Left lobe of liver (tissue), 2 donors: ENCODE results near the gene SLC10A6. TPM values are rescaled to one million over a fixed set of nuclear protein-coding genes. Genes with fewer than 3 reads are reported as not detected.

Experiments used
- ATAC-seq: fragments of 200-7000 bp; cut with Tn5 transposase; one replicate; pipeline ENCODE4 v1.9.1; 2020; ENCODE audit warnings: mild to moderate bottlenecking, moderate library complexity
- DNase-seq: peaks from one replicate; pipeline ENCODE4 v3.0.0-alpha.2; 2020; ENCODE audit warnings: low spot score
- total RNA-seq: library from RNA; stranded (reverse); gene quantifications from one replicate; pipeline ENCODE4 v1.2.1, GENCODE V29; 2021
- donor health status: DM: no; HTN: no; CAD: no; lungs with moderate emphysema.
- donor health status: DM: no; HTN: yes; CAD: no.

SLC10A6 gene
- total RNA-seq, 1 donor from 2014 or later = 0.20 TPM

DNA sequence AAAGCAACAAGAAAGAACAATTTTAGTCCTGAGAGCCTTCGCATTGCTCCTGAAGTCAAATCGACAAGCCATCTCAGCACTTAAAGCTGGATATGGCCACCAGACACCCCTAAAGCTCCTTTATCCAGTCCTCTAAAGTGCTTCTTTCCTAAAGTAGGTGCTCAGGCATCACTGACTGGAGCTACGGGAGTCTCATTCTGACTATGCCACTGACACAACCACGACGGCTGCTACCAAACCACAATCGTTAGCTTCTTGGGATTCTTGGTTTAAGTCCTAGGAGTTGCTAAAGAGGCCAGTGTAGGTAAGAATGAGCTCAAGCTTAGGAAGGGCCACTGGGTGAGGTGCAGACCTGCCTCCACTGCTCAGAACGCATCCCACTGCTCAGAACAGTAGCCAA is 1.0 kb downstream of the SLC10A6 start:
- ATAC-seq (no peak), DNase-seq (no peak)

DNA sequence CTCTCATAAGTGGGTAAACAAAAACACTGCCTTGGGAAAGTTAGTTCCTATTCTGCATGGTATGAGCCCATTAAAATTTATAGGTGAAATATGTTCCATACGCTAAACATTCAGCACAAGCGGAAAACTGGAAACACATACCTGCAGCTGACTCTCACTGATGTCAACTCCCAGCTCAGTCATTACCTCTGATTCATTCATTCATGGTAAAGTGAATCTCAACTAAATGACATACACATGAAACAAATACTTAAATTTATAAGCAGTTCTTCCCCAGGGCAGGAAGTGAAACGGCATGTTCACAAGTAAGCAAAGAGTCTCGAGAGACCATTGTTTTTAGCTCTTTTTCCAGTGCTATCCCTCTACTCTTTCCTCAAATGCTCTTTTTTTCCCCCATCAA is 1.6 kb downstream of the SLC10A6 start:
- ATAC-seq (no peak), DNase-seq (no peak)

DNA sequence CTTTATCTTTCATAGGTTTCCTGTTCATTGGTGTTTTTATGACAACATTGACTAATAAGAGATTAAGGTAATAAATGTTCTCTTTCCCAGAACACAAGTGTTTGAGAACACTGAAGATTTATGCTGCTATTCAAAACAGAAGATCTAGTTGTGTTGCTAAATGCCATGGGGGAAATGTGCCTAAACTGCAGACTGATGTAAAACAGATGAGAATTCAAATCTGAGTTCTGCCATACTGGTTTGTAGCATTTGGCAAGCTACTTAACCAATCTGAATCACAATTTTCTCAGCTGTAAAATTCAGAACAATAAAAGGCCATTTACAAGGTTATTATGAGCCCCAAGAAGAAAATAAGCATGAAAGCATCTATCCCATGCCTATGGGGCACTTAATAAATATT is 2.3 kb downstream of the SLC10A6 start:
- ATAC-seq = no peak
- DNase-seq = no peak

- ATAC-seq = peak; percentile 47
- DNase-seq = no peak
Measured at GRCh38 chr4:86845593-86845992, 3.6 kb downstream of the SLC10A6 start.

GRCh38 chr4:86841309-86841708 is 7.9 kb downstream of the SLC10A6 start:
- DNase-seq (no peak), ATAC-seq (no peak)

GRCh38 chr4:86840858-86841257 is 8.3 kb downstream of the SLC10A6 start:
- DNase-seq = no peak
- ATAC-seq = no peak

DNA sequence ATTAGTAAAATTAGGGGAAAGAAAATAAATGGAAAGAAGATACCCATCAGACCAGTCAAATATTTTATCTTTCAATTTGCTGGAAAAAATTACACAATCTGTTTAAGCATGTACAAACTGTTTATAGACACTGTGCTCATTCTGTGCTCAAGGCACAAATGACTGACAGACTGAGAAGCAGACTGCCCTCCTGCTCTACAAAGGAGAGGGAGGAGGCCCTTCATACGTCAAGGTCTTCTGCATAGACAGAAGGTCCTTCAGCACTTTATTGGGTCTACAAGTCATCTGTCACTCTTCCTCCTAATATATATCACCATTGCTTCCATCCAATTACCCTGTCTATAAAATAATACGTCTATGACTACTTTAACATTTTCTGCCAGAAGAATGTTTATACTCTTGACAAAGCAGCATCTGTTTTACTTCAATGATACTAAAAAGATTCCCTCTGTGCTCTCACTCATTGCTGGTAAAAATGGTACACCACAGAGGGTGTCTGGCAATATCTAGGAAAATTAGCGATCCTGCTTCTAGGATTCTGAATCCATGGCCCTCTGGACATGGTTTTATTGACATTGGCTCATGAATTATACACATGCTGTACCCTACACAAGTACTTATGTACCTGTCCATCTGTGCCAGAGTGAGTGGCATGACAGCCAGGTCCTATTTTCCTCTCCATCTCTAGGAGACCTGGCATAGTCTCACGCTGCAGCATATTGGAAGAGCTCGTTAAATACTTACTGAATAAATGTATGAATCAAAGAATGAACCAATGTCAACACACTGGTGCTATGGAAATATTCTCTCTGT is 11.3 kb downstream of the SLC10A6 start:
- DNase-seq = no peak
- no peak for ATAC-seq

GRCh38 chr4:86835677-86836076 is 13.5 kb downstream of the SLC10A6 start:
- ATAC-seq (no peak), DNase-seq (no peak)

DNA sequence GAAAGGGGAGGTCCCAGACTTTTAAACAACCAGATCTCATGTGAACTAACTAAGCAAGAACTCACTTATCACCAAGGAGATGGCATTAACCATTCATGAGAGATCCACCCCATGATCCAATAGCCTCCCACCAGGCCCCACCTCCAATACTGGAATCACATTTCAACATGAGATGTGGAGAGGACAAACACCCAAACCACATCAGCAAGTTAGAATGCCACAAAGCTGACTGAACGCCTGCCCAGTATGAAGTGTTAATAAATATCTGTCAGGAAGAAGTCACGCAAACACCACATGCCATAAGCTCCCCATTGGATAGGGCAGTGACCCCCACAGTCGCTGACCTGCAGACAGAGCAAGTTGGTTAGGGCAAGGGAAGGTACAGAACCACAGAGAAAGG is 14.3 kb downstream of the SLC10A6 start:
- ATAC-seq (no peak), DNase-seq (no peak)

GRCh38 chr4:86833615-86834014 is 15.6 kb downstream of the SLC10A6 start:
- DNase-seq (no peak), ATAC-seq (no peak)

- ATAC-seq = no peak
- DNase-seq = no peak
Measured at GRCh38 chr4:86831262-86832130, 17.7 kb downstream of the SLC10A6 start.

- DNase-seq (no peak), ATAC-seq (no peak)
Measured at GRCh38 chr4:86825511-86825910, 23.7 kb downstream of the SLC10A6 start.

GRCh38 chr4:86822136-86822535 is 27.0 kb downstream of the SLC10A6 start:
- ATAC-seq (no peak), DNase-seq (no peak)

- ATAC-seq (no peak), DNase-seq (no peak)
Measured at GRCh38 chr4:86821151-86821550, 28.0 kb downstream of the SLC10A6 start.

DNA sequence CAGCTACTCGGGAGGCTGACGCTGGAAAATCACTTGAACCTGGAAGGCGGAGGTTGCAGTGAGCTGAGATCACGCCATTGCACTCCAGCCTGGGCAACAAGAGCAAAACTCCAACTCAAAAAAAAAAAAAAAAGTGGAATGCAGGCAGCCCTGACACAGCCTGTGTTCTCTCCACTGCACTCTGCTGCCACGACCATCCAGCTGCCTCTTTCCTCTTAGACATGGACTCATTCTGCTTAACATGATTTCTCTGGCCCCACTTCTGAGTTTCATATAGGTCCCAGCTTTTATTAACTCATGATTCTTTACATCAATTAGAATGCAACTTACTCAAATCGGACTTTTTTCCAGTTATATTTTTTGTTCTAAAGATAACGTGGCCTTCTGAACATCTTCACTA is 29.6 kb downstream of the SLC10A6 start:
- no peak for DNase-seq
- ATAC-seq = no peak

DNA sequence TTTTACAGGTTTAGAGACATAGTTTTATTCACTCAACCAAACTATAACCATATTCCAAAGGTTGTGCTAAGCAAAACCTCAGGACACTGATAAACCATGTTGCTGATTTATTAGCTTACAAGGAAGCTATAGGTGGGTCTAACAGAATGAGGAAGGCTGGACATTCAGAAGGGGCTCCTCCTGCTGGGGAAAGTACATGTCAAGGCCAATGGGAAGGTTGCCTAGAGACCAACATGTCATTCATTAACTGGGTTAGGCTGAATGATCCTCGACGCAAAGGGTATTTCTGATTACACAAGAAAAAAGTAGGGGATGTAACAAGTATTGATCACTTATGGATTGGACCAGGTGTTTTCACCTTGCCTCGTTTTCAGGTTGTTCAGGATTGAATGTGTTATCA is 30.3 kb downstream of the SLC10A6 start:
- DNase-seq (no peak), ATAC-seq (no peak)

DNA sequence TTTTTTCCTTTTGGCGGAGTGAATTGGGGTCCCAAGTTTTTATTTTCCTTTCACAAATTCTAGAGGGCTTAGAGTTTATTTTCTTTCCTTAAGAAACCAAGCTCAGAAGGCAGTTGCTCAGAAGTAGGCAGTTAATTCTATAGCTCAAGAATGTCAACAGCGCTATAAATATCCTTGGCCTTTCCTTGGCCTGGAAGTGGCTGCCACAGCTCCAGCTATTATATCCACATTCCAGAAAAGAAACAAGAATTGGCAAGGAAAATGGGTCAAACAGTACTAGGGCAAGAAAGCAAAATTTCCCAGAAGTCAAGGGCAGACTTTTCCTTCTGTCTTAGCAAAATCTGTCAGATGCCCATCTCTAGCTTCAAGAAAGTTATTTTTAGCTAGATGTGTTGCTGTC is 31.0 kb downstream of the SLC10A6 start:
- no peak for DNase-seq
- no peak for ATAC-seq

DNA sequence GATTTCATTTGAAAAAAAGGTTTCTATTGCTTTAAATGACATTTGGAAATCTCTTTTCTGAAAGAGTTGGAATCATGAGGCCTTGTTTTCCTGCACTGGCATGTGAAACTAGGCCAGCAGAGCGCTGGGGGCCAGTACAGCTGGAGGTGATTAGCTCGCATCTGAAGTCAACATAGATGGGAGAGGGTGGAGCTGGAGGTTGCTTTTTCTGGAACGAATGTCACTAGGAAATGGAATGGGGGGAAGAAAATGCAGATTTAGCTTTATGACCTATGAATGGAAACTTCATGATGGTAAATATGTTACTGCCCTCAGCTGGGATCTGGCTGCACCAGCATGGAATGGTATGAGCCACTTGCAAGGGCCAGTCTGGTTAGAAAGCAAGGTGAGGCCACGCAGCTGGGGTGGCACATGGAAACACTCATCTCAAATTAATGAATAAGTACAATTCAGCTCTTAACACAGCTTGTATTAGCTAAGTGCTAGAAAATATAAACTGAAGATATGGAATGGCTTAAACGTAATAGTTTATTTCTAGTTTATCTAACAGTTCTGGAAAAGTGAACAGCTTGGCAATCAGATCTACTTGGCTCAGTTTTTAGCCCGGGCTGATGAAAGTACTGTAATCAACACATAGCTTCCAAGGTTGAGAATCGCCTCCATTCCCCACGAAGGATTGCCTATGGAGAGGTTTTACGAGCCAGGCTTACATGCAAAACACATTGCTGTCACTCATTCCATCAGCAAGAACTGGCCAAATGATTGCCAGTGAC is 32.5 kb downstream of the SLC10A6 start:
- ATAC-seq (no peak), DNase-seq (no peak)

DNA sequence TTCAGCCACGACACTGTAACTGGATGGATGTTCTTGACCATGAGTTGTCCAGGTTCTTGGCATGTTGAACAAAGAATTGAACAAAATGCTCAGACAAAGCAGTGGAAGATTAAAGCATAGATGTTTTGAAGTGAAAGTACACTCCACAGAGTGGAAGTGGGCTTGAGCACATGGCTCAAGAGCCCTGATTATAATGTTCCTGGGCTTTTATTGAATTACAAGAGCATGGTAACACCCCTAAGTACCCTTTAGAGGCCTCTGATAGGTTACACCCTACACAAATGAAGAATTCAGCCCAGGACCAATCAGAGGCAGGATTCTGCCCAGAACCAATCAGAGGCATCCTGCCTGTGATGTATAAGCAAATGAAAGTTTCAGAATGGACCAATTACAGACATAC is 33.5 kb downstream of the SLC10A6 start:
- no peak for DNase-seq
- no peak for ATAC-seq

DNA sequence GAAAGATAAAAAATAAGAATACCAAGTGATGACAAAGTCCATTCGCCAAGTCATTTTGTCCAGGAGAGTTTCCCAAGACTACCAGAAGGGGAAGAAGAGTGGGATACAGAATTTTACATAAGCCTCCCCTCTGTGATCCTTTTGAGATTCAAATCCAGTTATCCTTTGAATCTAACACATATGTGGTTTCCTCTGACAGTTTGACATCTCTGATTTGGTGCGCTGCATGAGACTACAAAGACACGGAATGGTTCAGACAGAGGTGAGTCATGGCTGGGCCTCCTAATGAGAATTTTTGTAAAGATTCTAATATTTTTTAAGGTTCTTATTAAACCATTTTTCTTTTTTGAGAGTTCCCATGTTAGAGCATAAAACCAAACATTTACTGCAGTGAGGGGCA is 38.3 kb downstream of the SLC10A6 start:
- no peak for ATAC-seq
- no peak for DNase-seq

DNA sequence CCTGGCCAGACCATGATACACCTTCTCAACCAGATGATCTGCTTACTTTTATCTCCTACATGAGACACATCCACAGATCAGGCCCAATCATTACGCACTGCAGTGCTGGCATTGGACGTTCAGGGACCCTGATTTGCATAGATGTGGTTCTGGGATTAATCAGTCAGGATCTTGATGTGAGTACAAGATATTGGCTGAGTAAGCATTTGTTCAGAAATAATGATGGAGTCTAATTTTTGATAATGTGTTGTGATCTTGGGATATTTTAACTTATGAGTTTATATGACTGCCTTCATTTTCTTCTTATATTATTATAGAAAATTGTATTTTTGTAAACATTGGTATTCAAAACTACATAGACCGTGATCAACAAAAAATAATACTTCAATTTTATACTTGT is 39.4 kb downstream of the SLC10A6 start:
- ATAC-seq (no peak), DNase-seq (no peak)
